Renal pelvis (tissue), 4 donors: Measurements from ENCODE around the gene KLHL2. TPM values are rescaled to one million over a fixed set of nuclear protein-coding genes. Genes with fewer than 3 reads are reported as not detected.
"Not testable (repeated sequence)": the region's sequence is repeated elsewhere in the genome, so short reads cannot be mapped to it uniquely, and the experiment has no call there.

Experiments
- DNase-seq: peaks from one replicate; pipeline ENCODE4 v3.0.0-alpha.2; 2013
- polyA plus RNA-seq, 3 donors: library from polyadenylated mRNA; unstranded; fragments of 120-200 nt; gene quantifications; one replicate each; pipeline ENCODE4 v1.2.1, GENCODE V29; 2013; ENCODE audit not compliant: insufficient read length in 3 of 3

KLHL2 gene
- polyA plus RNA-seq, 3 donors: 16.4 to 24.6 (median 21.6) TPM

- no peak for DNase-seq
These were observed 8.1 kb upstream of the KLHL2 start for GRCh38 chr4:165199286-165199685.

GRCh38 chr4:165199722-165200121, 7.6 kb upstream of the KLHL2 start:
- DNase-seq: no peak

GRCh38 chr4:165201806-165202205, 5.6 kb upstream of the KLHL2 start:
- no peak for DNase-seq

- no peak for DNase-seq
These were observed 3.6 kb upstream of the KLHL2 start for GRCh38 chr4:165203541-165204461.

GRCh38 chr4:165204462-165204830, 2.9 kb upstream of the KLHL2 start:
- no peak for DNase-seq

GRCh38 chr4:165207016-165207430, 338 bp upstream of the KLHL2 start:
- peak; percentile 21 for DNase-seq

GRCh38 chr4:165208221-165208652, 876 bp downstream of the KLHL2 start:
- DNase-seq: no peak

- DNase-seq: no peak
These were observed 1.5 kb downstream of the KLHL2 start for GRCh38 chr4:165208741-165209388.

- DNase-seq: no peak
These were observed 2.4 kb downstream of the KLHL2 start for GRCh38 chr4:165209796-165210195.

- no peak for DNase-seq
These were observed 3.2 kb downstream of the KLHL2 start for GRCh38 chr4:165210566-165210965.

GRCh38 chr4:165212647-165213046, 5.3 kb downstream of the KLHL2 start:
- not testable (repeated sequence) for DNase-seq

- DNase-seq: not testable (repeated sequence)
These were observed 6.0 kb downstream of the KLHL2 start for GRCh38 chr4:165213404-165213803.

GRCh38 chr4:165213991-165214709, 6.8 kb downstream of the KLHL2 start:
- not testable (repeated sequence) for DNase-seq

GRCh38 chr4:165215034-165215751, 7.8 kb downstream of the KLHL2 start:
- not testable (repeated sequence) for DNase-seq

GRCh38 chr4:165215761-165216487, 8.6 kb downstream of the KLHL2 start:
- DNase-seq: not testable (repeated sequence)

GRCh38 chr4:165217325-165217724, 10.0 kb downstream of the KLHL2 start:
- no peak for DNase-seq

GRCh38 chr4:165221306-165221705, 13.9 kb downstream of the KLHL2 start:
- not testable (repeated sequence) for DNase-seq

GRCh38 chr4:165221993-165222650, 14.8 kb downstream of the KLHL2 start:
- not testable (repeated sequence) for DNase-seq

- no peak for DNase-seq
These were observed 15.3 kb downstream of the KLHL2 start for GRCh38 chr4:165222651-165222994.

- DNase-seq: not testable (repeated sequence)
These were observed 20.0 kb downstream of the KLHL2 start for GRCh38 chr4:165227401-165227800.
